H1 (cell line): ENCODE measurements around the gene ATP2A3. TPM values are rescaled to one million over a fixed set of nuclear protein-coding genes. Genes with fewer than 3 reads are reported as not detected.

Experiments
- CBX8 ChIP-seq: fragments of 300-800, 300-1000 bp; sonication (generic); IDR thresholded peaks from 2 replicates; pipeline ENCODE4 v1.7.1; 2016; ENCODE audit warnings: low read depth, low read length, borderline replicate concordance
- SIN3A ChIP-seq, 2 experiments: IDR thresholded peaks in 1 of 2; conservative IDR thresholded peaks in 1 of 2; 2 replicates each; pipeline ENCODE4 v1.6.1; 2011 to 2012; ENCODE audit warnings: low read length in 2 of 2, improper control_type of control experiment in 1 of 2, low read depth in 1 of 2, mild to moderate bottlenecking in 1 of 2
- polyA plus RNA-seq, 7 experiments: library from polyadenylated mRNA; depleted of rRNA in 3 of 7; stranded (reverse) in 5 of 7; unstranded in 2 of 7; fragments of >200 nt in 5 of 7; fragments of 200-250 nt in 2 of 7; gene quantifications; 1 replicate in 5 of 7; 2 replicates in 1 of 7; 4 replicates in 1 of 7; pipeline versions ENCODE4 v1.2.1 to v1.2.3, GENCODE V29; 2011 to 2013; ENCODE audit warnings: missing spikeins in 2 of 7, mixed read lengths in 2 of 7
- total RNA-seq: library from RNA; stranded (reverse); fragmentation: NEBNext Ultra II Directional; extraction: Animal tissue kit (Norgen Biotek cat#: 25700); gene quantifications from 2 replicates; pipeline ENCODE4 v1.2.1, GENCODE V29; 2021

ATP2A3 gene
- total and polyA plus RNA-seq, 2 of the 8 experiments (the other 6 are each of a cell fraction or from before 2014, with no cell fraction given), result 18.4 to 32.5 TPM

DNA sequence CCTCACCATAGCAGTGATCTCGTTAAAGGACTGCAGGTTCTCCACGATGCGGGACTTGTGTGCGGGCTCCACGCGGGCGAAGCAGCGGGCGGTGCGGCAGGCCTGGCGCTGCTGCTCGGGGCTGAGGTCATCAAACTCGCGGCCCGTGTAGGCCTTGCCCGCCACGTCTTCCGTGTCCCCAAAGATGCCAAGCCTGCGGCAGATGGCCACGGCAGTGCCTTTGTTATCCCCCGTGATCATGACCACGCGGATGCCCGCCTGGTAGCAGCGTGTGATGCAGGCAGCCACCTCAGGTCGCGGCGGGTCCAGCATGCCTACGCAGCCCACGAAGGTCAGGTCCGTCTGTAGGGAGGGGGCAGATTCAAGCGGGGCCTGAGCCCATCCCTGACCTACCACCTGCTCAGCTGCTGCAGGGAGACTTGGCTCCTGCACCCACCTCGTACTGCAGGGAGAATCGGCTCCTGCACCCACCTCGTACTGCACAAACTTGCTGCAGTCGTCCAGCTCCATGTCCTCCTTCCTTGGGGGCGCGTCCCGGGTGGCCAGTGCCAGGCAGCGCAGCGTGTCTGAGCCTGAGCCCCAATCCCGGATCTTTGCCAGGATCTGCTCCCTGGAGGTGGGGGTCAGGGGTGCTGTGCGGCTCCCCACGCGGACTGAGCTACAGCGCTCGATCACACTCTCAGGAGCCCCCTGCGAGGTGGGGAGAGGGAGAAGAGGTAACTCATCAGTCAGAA lies 23.1 kb downstream of the ATP2A3 start (continued):
- TF ChIP-seq SIN3A (conservative IDR thresholded peaks at IDR 0.05 in 1 of 2, IDR thresholded peaks at IDR 0.05 in 1 of 2; ENCODE audit: low read depth in 1 of 2, low read length in 2 of 2) (no peak), CBX8 (no peak)
